Astrocyte (in vitro differentiated cells and primary cell): ENCODE results near the gene NUP210.
A peak's percentile ranks its signal among the peaks of the same experiment; 100 is the strongest.

ENCODE experiments used
- CTCF ChIP-seq: IDR thresholded peaks from 2 replicates; pipeline ENCODE4 v1.5.1; 2011; ENCODE audit warnings: low read depth, mild to moderate bottlenecking, inconsistent platforms, low read length, moderate library complexity; ENCODE audit not compliant: insufficient read depth
- EZH2 ChIP-seq: IDR thresholded peaks from 2 replicates; pipeline ENCODE4 v1.6.1; 2012; ENCODE audit warnings: mild to moderate bottlenecking, low read length, inconsistent platforms; ENCODE audit not compliant: insufficient read depth

- TF ChIP-seq CTCF (no peak), EZH2 (peak; percentile 59)
These were observed 142.8 kb downstream of the NUP210 start for GRCh38 chr3:13277196-13277813.
